NB4 (cell line): Measurements from ENCODE around the gene TAB2.
"Not testable (repeated sequence)": the region's sequence is repeated elsewhere in the genome, so short reads cannot be mapped to it uniquely, and the experiment has no call there.

ENCODE experiments used
- DNase-seq: peaks from one replicate; pipeline ENCODE4 v3.0.0; 2010; ENCODE audit warnings: low read depth
- H3K4me3 ChIP-seq: one replicate; pipeline ENCODE4 v1.5.1; 2011; ENCODE audit warnings: mild to moderate bottlenecking, low read depth, low read length, moderate library complexity
- CTCF ChIP-seq: IDR thresholded peaks from one replicate; pipeline ENCODE4 v1.5.1; 2012; ENCODE audit warnings: low read depth, low read length
- MAX ChIP-seq: IDR thresholded peaks from 2 replicates; pipeline ENCODE4 v1.6.1; 2011; ENCODE audit warnings: low read depth, low read length
- MYC ChIP-seq: IDR thresholded peaks from 2 replicates; pipeline ENCODE4 v1.6.1; 2011; ENCODE audit warnings: low read depth, low read length
- POLR2A ChIP-seq: IDR thresholded peaks from 2 replicates; pipeline ENCODE4 v1.6.1; 2011; ENCODE audit warnings: mild to moderate bottlenecking; ENCODE audit not compliant: insufficient read length; ENCODE audit errors: extremely low read depth

The TAB2 gene

GRCh38 chr6:149337320-149337719, 19.8 kb downstream of the TAB2 start:
- no peak overlapping the region for H3K4me3 ChIP-seq
- no peak for DNase-seq
- TF ChIP-seq CTCF (no peak), POLR2A (no peak)

GRCh38 chr6:149340200-149340599, 22.7 kb downstream of the TAB2 start:
- DNase-seq: no peak
- no peak overlapping the region for H3K4me3 ChIP-seq
- TF ChIP-seq CTCF (no peak), MYC (no peak), MAX (no peak), POLR2A (no peak)

- no peak for DNase-seq
- no peak overlapping the region for H3K4me3 ChIP-seq
- TF ChIP-seq CTCF: no peak
- TF ChIP-seq MYC: no peak
- TF ChIP-seq POLR2A: no peak
- no peak for TF ChIP-seq MAX
Measured at GRCh38 chr6:149342525-149342924, 25.0 kb downstream of the TAB2 start.

- no peak for TF ChIP-seq MYC
- TF ChIP-seq MAX: no peak
- TF ChIP-seq POLR2A: no peak
- TF ChIP-seq CTCF: no peak
- no peak for DNase-seq
- no peak overlapping the region for H3K4me3 ChIP-seq
Measured at GRCh38 chr6:149343501-149343900, 26.0 kb downstream of the TAB2 start.

- TF ChIP-seq MAX: no peak
- TF ChIP-seq MYC: no peak
- no peak for TF ChIP-seq POLR2A
- no peak for TF ChIP-seq CTCF
- no peak overlapping the region for H3K4me3 ChIP-seq
- no peak for DNase-seq
Measured at GRCh38 chr6:149346078-149346477, 28.6 kb downstream of the TAB2 start.

GRCh38 chr6:149347067-149347466, 29.6 kb downstream of the TAB2 start:
- no peak for DNase-seq
- no peak overlapping the region for H3K4me3 ChIP-seq
- TF ChIP-seq MYC (no peak), CTCF (no peak), POLR2A (no peak), MAX (no peak)

GRCh38 chr6:149349279-149349678, 31.8 kb downstream of the TAB2 start:
- H3K4me3 ChIP-seq, DNase-seq: not testable (repeated sequence)
